ENCODE data around the gene PNPLA5.

DNA sequence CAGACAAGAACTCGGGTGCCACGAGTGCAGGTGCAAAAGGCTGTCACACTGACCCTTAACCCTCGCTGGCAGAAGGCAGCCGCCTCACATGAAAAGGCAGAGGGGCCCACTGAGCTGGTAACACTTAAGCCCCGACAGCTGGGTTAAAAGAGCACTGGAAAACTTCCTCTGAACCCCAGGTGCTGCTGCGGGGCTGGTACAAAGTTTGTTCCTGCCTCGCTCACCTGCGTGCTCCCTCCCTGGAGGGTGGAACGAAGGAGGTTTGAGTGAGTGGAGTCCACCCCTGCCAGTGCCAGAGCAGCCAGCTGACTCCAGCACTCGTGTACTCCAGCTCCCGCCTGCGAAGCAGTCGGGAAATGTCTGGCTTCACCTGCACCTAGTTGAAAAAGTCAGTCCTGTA lies 42.1 kb downstream of the PNPLA5 start:
- TF ChIP-seq, protein P1, sequence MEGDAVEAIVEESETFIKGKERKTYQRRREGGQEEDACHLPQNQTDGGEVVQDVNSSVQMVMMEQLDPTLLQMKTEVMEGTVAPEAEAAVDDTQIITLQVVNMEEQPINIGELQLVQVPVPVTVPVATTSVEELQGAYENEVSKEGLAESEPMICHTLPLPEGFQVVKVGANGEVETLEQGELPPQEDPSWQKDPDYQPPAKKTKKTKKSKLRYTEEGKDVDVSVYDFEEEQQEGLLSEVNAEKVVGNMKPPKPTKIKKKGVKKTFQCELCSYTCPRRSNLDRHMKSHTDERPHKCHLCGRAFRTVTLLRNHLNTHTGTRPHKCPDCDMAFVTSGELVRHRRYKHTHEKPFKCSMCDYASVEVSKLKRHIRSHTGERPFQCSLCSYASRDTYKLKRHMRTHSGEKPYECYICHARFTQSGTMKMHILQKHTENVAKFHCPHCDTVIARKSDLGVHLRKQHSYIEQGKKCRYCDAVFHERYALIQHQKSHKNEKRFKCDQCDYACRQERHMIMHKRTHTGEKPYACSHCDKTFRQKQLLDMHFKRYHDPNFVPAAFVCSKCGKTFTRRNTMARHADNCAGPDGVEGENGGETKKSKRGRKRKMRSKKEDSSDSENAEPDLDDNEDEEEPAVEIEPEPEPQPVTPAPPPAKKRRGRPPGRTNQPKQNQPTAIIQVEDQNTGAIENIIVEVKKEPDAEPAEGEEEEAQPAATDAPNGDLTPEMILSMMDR (IDR thresholded peaks at IDR 0.05 in 8 of 11, conservative IDR thresholded peaks at IDR 0.05 in 3 of 11) = no peak
- TF ChIP-seq POLR2A (IDR thresholded peaks at IDR 0.05) (no peak), POLR2AphosphoS5 (IDR thresholded peaks at IDR 0.05) (no peak)
